GM18502 (cell line): ENCODE results near the gene LRRC63.

Source experiments
- ATAC-seq: cut with Tn5 transposase; IDR thresholded peaks from one replicate; pipeline ENCODE4 v1.9.1; 2021; ENCODE audit warnings: mild to moderate bottlenecking; ENCODE audit not compliant: unreplicated experiment, poor library complexity

LRRC63 gene

GRCh38 chr13:46297361-46297811 is 85.7 kb downstream of the LRRC63 start:
- ATAC-seq = no peak

DNA sequence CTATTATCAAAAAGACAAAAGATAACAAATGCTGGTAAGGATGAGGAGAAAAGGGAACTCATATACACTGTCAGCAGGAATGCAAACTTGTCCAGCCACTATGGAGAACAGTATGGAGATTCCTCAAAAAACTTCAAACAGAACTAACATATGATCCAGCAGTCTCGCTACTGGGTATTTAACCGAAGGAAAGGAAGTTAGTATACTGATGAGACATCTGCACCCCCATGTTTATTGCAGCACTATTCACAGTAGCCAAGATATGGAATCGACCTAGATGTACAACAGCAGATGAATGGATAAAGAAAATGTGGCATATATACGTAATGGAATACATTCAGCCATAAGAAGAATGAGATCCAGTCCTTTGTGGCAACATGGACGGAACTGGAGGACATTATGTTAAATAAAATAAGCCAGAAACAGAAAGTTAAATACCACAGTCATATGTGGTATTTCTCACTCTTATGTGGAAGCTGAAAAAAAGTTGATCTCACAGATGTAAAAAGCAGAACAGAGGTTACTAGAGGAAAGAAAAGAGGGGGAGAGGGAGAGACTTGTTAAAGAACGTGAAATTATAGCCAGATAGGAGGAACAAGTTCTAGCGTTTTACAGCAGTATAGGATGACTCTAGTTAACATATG is 92.1 kb downstream of the LRRC63 start:
- ATAC-seq = no peak

- ATAC-seq = no peak
Observed at GRCh38 chr13:46304546-46304945, 92.8 kb downstream of the LRRC63 start.

DNA sequence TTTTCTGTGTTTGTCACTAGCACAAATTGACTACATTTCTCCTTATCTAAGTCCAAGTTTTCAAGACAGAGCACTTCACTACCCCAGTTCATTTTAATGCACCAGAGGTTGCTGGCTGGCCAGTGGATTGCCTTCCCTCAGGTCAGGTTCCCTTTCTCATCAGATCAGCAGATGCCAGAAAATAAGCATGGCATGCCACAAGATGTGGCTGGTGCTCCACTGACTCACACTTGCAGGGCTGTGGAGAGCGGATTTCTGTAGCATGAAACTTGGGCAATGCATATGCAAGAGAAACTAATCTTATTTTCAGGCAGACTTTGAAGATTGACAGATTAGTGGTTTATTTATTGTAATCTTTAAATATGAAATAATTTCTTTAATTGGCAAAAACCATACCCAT is 95.8 kb downstream of the LRRC63 start:
- no peak for ATAC-seq

GRCh38 chr13:46310066-46310465 is 98.3 kb downstream of the LRRC63 start:
- ATAC-seq = no peak

- ATAC-seq = no peak
Observed at GRCh38 chr13:46311217-46311616, 99.5 kb downstream of the LRRC63 start.

GRCh38 chr13:46313024-46313423 is 101.3 kb downstream of the LRRC63 start:
- ATAC-seq = no peak

- ATAC-seq = no peak
Observed at GRCh38 chr13:46313432-46314257, 101.9 kb downstream of the LRRC63 start.

GRCh38 chr13:46314587-46314986 is 102.9 kb downstream of the LRRC63 start:
- ATAC-seq = no peak

GRCh38 chr13:46315036-46315435 is 103.3 kb downstream of the LRRC63 start:
- ATAC-seq = no peak

DNA sequence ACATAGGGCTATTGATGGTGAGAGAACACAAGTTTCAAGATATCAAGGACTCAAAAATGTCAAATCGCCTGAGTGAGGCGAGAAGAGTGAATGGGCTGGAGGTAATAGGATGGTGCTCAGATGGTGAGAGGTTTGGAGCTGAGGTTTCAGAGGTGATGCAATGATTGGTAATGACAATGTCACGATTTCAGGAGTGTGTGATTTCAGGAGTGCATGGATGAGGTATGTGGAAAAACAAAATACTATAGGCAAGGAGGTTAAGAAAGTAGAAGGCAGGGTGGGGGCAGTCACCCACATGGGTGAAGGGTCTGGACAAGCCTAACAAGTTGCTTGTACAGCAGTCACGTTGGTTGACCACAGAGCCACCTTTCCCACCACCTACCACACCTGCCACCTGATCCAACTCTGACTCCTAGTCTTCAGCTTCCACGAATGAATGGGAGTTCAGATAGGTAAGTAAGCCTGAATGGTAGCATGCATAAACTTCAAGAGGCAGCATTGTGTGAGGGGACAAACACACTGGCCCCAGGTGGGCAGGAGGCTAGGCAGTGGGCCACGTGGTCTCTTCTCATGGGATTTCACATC is 103.9 kb downstream of the LRRC63 start:
- ATAC-seq = no peak

- ATAC-seq = no peak
Observed at GRCh38 chr13:46317120-46317519, 105.4 kb downstream of the LRRC63 start.

DNA sequence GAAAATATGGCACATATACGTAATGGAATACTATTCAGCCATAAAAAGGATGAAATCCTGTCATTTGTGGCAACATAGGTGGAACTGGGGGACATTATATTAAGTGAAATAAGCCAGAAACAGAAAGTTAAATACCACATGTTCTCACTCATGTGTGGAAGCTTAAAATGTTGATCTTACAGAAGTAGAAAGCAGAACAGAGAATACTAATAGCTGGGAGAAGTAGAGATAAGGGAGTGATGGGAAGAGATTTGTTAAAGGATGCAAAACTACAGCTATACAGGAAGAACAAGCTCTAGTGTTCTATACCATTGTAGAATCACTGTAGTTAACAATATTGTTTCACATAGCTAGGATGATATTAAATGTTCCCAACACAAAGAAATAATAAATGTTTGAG is 107.3 kb downstream of the LRRC63 start:
- ATAC-seq = no peak

- no peak for ATAC-seq
Observed at GRCh38 chr13:46320406-46320805, 108.7 kb downstream of the LRRC63 start.

- ATAC-seq = no peak
Observed at GRCh38 chr13:46320821-46321220, 109.1 kb downstream of the LRRC63 start.

GRCh38 chr13:46321494-46322225 is 109.9 kb downstream of the LRRC63 start:
- ATAC-seq = peak; percentile 70

DNA sequence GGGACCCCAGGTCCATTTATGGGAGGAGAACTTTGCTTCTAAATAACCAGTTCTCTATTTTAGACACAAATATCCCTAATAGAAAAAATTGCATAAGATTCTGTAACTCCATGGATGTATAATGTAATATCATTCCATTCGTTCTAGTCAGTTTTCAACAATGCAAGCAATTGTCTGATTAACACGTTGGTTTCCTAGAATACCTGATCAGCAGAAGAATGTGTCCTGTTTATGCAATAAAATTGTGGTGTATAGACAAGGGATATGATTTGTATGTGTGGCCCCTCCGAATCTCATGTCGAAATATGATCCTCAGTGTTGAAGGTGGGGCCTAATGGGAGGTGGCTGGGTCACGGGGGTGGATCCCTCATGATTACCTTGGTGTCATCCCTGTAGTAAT is 113.2 kb downstream of the LRRC63 start:
- ATAC-seq = no peak
